ENCODE measurements around the gene RPL28.

DNA sequence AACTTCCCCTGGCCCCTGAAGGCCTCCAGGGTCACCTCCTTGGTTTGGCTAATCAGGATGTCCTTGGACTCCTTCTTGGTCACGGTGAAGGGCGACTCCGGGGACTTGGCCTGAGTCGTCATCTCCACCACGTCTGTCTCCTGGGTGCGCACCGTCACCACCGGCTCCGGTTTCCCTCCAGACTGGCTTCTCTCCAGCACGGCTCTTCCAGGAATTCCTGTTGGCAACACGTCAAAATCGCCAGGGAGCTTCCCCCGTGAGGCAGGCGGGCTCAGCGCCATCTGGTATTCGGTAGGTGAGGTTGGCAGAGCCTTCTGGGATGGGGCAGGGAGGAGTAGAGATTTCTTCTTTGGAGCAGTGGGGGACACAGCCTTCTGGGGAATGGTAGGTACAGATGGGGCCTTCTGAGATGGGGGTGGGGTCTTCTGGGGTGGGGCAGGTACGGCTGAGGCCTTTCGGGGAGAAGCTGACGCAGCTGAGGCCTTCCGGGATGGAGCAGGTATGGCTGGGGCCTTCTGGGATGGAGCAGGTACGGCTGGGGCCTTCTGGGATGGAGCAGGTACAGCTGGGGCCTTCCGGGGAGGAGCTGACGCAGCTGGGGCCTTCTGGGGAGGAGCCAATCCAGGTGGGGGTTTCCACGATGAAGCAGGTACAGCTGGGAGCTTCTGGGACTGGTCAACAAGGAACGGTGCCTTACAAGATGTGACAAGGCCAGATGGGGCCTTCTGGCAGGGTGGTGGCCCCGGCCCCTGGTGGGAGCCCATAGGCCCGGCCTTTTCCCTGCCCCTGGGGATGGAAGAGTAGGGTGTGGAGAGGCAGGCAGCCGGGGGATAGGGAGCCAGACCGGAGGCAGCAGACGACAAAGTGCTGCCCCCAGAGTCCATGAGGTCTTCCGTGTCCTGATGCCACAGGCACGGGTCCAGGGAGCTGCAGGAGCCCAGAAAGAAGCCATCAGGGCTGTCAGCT is 26.5 kb upstream of the RPL28 start:
- TF ChIP-seq, protein P1, sequence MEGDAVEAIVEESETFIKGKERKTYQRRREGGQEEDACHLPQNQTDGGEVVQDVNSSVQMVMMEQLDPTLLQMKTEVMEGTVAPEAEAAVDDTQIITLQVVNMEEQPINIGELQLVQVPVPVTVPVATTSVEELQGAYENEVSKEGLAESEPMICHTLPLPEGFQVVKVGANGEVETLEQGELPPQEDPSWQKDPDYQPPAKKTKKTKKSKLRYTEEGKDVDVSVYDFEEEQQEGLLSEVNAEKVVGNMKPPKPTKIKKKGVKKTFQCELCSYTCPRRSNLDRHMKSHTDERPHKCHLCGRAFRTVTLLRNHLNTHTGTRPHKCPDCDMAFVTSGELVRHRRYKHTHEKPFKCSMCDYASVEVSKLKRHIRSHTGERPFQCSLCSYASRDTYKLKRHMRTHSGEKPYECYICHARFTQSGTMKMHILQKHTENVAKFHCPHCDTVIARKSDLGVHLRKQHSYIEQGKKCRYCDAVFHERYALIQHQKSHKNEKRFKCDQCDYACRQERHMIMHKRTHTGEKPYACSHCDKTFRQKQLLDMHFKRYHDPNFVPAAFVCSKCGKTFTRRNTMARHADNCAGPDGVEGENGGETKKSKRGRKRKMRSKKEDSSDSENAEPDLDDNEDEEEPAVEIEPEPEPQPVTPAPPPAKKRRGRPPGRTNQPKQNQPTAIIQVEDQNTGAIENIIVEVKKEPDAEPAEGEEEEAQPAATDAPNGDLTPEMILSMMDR (IDR thresholded peaks at IDR 0.05; ENCODE audit: low read length) = no peak
- TF ChIP-seq EZH2 (optimal IDR thresholded peaks at IDR 0.05; ENCODE audit: low read depth, low read length) = no peak
